ENCODE data around the gene CEACAM6.
"Not testable (repeated sequence)": the region's sequence is repeated elsewhere in the genome, so short reads cannot be mapped to it uniquely, and the experiment has no call there.

CEACAM6 gene

DNA sequence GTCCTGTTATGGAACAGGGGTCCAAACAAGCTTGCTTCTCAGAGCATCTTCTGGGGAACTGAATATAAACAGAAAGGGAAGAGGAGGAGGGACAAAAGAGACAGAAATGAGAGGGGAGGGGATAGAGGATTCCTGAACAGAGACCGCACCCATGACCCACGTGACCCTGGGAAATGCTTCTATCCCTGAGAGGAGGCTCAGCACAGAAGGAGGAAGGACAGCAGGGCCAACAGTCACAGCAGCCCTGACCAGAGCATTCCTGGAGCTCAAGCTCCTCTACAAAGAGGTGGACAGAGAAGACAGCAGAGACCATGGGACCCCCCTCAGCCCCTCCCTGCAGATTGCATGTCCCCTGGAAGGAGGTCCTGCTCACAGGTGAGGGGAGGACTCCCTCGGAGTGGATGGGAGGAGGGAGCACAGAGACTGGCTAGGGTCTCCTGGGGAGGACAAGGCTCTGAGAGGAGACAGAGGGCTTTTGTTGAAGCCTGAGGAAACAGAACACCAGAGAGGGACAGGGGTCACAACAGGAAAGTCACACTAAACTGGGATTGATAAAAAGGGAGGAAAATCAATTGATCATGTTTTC, at the start of gene CEACAM6:
TSS of gene CEACAM6 (plus strand) at position 203 of the 586 bp plus-strand sequence. CDS start at position 312, 109 bp downstream.
- H3K27ac ChIP-seq (ENCODE audit: low read depth, low read length) = no peak within 1 kb of the TSS
- no peak within 1 kb of the TSS for H3K9ac ChIP-seq (ENCODE audit: low read length)
- H3K4me3 ChIP-seq (ENCODE audit: low read depth, low read length) = no peak within 1 kb of the TSS
- no peaks in the 10 kb centered on the region for H3K36me3 ChIP-seq (ENCODE audit: control insufficient read depth, insufficient read depth, low read length)
- H3K9me3 ChIP-seq (ENCODE audit: control insufficient read depth, insufficient read depth, low read depth, low read length) = no peaks in the 10 kb centered on the region
- H3K4me1 ChIP-seq (ENCODE audit: control insufficient read depth, insufficient read depth, low read length) = no peaks in the 10 kb centered on the region
- peaks cover 53% of the 10 kb centered on the region for H3K27me3 ChIP-seq (ENCODE audit: control insufficient read depth, insufficient read depth, low read length)

DNA sequence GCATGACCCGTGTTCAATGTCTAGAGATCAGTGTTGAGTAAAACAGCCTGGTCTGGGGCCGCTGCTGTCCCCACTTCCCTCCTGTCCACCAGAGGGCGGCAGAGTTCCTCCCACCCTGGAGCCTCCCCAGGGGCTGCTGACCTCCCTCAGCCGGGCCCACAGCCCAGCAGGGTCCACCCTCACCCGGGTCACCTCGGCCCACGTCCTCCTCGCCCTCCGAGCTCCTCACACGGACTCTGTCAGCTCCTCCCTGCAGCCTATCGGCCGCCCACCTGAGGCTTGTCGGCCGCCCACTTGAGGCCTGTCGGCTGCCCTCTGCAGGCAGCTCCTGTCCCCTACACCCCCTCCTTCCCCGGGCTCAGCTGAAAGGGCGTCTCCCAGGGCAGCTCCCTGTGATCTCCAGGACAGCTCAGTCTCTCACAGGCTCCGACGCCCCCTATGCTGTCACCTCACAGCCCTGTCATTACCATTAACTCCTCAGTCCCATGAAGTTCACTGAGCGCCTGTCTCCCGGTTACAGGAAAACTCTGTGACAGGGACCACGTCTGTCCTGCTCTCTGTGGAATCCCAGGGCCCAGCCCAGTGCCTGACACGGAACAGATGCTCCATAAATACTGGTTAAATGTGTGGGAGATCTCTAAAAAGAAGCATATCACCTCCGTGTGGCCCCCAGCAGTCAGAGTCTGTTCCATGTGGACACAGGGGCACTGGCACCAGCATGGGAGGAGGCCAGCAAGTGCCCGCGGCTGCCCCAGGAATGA, 48.4 kb upstream of the CEACAM6 start:
- no peak overlapping the region for H3K9ac ChIP-seq (ENCODE audit: low read length)
- H3K9me3 ChIP-seq (ENCODE audit: control insufficient read depth, insufficient read depth, low read depth, low read length) = no peaks in the 10 kb centered on the region
- H3K4me3 ChIP-seq (ENCODE audit: low read depth, low read length) = peak overlapping the region; percentile 61
- no peak overlapping the region for H3K27ac ChIP-seq (ENCODE audit: low read depth, low read length)
- H3K36me3 ChIP-seq (ENCODE audit: control insufficient read depth, insufficient read depth, low read length) = no peaks in the 10 kb centered on the region
- H3K27me3 ChIP-seq (ENCODE audit: control insufficient read depth, insufficient read depth, low read length) = peaks cover 46% of the 10 kb centered on the region
- no peaks in the 10 kb centered on the region for H3K4me1 ChIP-seq (ENCODE audit: control insufficient read depth, insufficient read depth, low read length)

DNA sequence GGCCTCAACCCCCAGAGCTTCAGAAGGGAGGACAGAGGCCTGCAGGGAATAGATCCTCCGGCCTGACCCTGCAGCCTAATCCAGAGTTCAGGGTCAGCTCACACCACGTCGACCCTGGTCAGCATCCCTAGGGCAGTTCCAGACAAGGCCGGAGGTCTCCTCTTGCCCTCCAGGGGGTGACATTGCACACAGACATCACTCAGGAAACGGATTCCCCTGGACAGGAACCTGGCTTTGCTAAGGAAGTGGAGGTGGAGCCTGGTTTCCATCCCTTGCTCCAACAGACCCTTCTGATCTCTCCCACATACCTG, 47.9 kb upstream of the CEACAM6 start:
- Histone ChIP-seq H3K27me3 (ENCODE audit: control insufficient read depth, insufficient read depth, low read length) (peaks cover 51% of the 10 kb centered on the region), H3K4me3 (ENCODE audit: low read depth, low read length) (no peak overlapping the region), H3K36me3 (ENCODE audit: control insufficient read depth, insufficient read depth, low read length) (no peaks in the 10 kb centered on the region), H3K9me3 (ENCODE audit: control insufficient read depth, insufficient read depth, low read depth, low read length) (no peaks in the 10 kb centered on the region), H3K4me1 (ENCODE audit: control insufficient read depth, insufficient read depth, low read length) (no peaks in the 10 kb centered on the region), H3K9ac (ENCODE audit: low read length) (no peak overlapping the region), H3K27ac (ENCODE audit: low read depth, low read length) (no peak overlapping the region)

DNA sequence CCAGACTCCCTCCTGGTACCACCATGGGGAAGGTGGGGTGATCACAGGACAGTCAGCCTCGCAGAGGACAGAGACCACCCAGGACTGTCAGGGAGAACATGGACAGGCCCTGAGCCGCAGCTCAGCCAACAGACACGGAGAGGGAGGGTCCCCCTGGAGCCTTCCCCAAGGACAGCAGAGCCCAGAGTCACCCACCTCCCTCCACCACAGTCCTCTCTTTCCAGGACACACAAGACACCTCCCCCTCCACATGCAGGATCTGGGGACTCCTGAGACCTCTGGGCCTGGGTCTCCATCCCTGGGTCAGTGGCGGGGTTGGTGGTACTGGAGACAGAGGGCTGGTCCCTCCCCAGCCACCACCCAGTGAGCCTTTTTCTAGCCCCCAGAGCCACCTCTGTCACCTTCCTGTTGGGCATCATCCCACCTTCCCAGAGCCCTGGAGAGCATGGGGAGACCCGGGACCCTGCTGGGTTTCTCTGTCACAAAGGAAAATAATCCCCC, 47.4 kb upstream of the CEACAM6 start:
- Histone ChIP-seq H3K36me3 (ENCODE audit: control insufficient read depth, insufficient read depth, low read length) (no peaks in the 10 kb centered on the region), H3K4me1 (ENCODE audit: control insufficient read depth, insufficient read depth, low read length) (no peaks in the 10 kb centered on the region), H3K9ac (ENCODE audit: low read length) (no peak overlapping the region), H3K4me3 (ENCODE audit: low read depth, low read length) (no peak overlapping the region), H3K27me3 (ENCODE audit: control insufficient read depth, insufficient read depth, low read length) (peaks cover 54% of the 10 kb centered on the region), H3K9me3 (ENCODE audit: control insufficient read depth, insufficient read depth, low read depth, low read length) (no peaks in the 10 kb centered on the region), H3K27ac (ENCODE audit: low read depth, low read length) (no peak overlapping the region)

DNA sequence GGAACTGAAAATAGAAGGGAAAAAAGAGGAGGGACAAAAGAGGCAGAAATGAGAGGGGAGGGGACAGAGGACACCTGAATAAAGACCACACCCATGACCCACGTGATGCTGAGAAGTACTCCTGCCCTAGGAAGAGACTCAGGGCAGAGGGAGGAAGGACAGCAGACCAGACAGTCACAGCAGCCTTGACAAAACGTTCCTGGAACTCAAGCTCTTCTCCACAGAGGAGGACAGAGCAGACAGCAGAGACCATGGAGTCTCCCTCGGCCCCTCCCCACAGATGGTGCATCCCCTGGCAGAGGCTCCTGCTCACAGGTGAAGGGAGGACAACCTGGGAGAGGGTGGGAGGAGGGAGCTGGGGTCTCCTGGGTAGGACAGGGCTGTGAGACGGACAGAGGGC, 46.8 kb upstream of the CEACAM6 start, which contains the start of gene CEACAM5:
TSS of gene CEACAM5 (plus strand) at position 146 of the 400 bp plus-strand sequence. CDS start at position 252, 106 bp downstream.
- Histone ChIP-seq H3K9ac (ENCODE audit: low read length) (no peak within 1 kb of the TSS), H3K36me3 (ENCODE audit: control insufficient read depth, insufficient read depth, low read length) (no peaks in the 10 kb centered on the region), H3K9me3 (ENCODE audit: control insufficient read depth, insufficient read depth, low read depth, low read length) (no peaks in the 10 kb centered on the region), H3K27me3 (ENCODE audit: control insufficient read depth, insufficient read depth, low read length) (peaks cover 58% of the 10 kb centered on the region), H3K4me3 (ENCODE audit: low read depth, low read length) (no peak within 1 kb of the TSS), H3K27ac (ENCODE audit: low read depth, low read length) (no peak within 1 kb of the TSS), H3K4me1 (ENCODE audit: control insufficient read depth, insufficient read depth, low read length) (no peaks in the 10 kb centered on the region)

DNA sequence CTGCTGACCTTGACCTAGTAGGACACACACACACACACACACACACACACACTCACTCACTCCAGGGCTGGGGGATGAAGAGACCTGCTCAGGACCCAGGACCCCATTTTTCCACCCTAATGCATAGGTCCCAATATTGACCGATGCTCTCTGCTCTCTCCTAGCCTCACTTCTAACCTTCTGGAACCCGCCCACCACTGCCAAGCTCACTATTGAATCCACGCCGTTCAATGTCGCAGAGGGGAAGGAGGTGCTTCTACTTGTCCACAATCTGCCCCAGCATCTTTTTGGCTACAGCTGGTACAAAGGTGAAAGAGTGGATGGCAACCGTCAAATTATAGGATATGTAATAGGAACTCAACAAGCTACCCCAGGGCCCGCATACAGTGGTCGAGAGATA, 45.8 kb upstream of the CEACAM6 start:
- H3K4me3 ChIP-seq (ENCODE audit: low read depth, low read length); H3K4me1 ChIP-seq (ENCODE audit: control insufficient read depth, insufficient read depth, low read length); H3K27ac ChIP-seq (ENCODE audit: low read depth, low read length); H3K9ac ChIP-seq (ENCODE audit: low read length); H3K9me3 ChIP-seq (ENCODE audit: control insufficient read depth, insufficient read depth, low read depth, low read length); H3K36me3 ChIP-seq (ENCODE audit: control insufficient read depth, insufficient read depth, low read length): not testable (repeated sequence)
- peaks cover 56% of the 10 kb centered on the region for H3K27me3 ChIP-seq (ENCODE audit: control insufficient read depth, insufficient read depth, low read length)

DNA sequence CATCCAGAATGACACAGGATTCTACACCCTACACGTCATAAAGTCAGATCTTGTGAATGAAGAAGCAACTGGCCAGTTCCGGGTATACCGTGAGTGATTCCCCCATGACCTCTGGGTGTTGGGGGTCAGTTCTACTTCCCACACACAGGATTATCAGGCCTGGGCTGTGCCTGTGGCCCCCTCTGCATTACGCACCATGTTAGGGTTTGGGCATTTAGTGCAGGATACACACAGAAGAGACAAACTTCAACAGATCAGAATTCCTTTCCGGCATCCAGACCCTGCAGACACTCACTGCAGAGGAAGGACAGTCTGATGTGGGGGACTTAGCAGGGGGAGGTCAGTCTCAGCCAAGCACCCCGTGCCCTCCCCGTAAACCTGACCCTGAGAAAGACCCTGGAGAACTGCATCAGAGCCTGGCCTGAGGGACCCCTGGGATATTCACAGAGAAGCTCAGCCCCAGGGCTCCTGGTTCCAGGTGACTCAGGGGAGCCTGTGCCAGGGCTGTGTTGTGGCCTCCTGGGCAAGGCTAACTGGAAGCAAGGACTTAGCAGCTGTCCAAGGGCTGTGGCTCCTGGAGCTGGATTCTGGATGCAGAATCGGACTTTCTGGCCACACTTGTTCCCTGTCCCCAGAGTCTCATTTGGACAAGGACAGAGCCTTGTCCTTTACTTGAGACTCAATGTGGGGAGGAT, 45.2 kb upstream of the CEACAM6 start:
- H3K4me1 ChIP-seq (ENCODE audit: control insufficient read depth, insufficient read depth, low read length) = no peaks in the 10 kb centered on the region
- H3K9me3 ChIP-seq (ENCODE audit: control insufficient read depth, insufficient read depth, low read depth, low read length) = no peaks in the 10 kb centered on the region
- no peak overlapping the region for H3K27ac ChIP-seq (ENCODE audit: low read depth, low read length)
- H3K36me3 ChIP-seq (ENCODE audit: control insufficient read depth, insufficient read depth, low read length) = no peaks in the 10 kb centered on the region
- no peak overlapping the region for H3K4me3 ChIP-seq (ENCODE audit: low read depth, low read length)
- peaks cover 59% of the 10 kb centered on the region for H3K27me3 ChIP-seq (ENCODE audit: control insufficient read depth, insufficient read depth, low read length)
- no peak overlapping the region for H3K9ac ChIP-seq (ENCODE audit: low read length)

DNA sequence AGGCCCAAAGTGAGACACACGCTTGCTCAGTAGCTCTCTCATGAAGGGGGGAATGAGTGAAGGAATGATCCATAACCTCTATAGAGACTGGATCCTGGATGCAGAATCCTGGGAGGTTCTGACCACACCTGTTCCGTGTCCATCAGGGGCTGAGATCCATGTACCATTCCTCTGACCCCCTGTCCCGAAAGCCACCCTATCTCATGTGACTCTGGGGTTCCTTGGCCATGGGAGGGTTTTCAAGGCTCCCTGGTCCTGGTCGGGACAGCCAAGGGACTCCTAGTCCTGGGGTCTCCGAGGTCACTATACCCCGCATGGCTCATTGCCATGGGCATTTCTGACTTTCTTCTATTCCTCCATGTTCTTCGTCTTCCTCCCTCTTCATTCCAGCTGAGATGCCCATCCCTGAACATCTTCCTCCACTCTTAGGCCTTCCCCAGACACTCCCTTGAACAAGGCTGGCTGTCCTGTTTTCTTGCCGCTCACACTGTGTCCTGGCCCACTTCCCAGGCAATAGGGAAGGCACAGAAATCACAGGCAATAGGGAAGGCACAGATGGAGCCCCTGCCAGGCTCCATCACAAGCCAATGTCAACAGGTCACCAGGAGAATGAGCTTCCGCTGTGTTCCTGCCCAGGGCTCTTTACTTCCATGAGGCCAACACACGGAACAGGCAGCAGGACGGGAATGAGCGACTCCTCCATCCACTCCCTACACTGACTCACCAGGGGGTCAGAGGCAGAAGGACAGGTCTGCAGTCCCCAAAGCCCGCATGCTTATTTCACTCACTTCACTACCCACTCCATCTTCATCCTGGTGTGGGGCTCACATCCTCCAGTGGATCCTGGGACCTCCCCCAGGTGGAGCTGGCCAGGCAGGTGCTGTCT, 43.7 kb upstream of the CEACAM6 start:
- no peaks in the 10 kb centered on the region for H3K36me3 ChIP-seq (ENCODE audit: control insufficient read depth, insufficient read depth, low read length)
- H3K4me3 ChIP-seq (ENCODE audit: low read depth, low read length) = no peak overlapping the region
- no peaks in the 10 kb centered on the region for H3K4me1 ChIP-seq (ENCODE audit: control insufficient read depth, insufficient read depth, low read length)
- no peak overlapping the region for H3K9ac ChIP-seq (ENCODE audit: low read length)
- H3K27me3 ChIP-seq (ENCODE audit: control insufficient read depth, insufficient read depth, low read length) = peaks cover 66% of the 10 kb centered on the region
- H3K27ac ChIP-seq (ENCODE audit: low read depth, low read length) = no peak overlapping the region
- H3K9me3 ChIP-seq (ENCODE audit: control insufficient read depth, insufficient read depth, low read depth, low read length) = no peaks in the 10 kb centered on the region

DNA sequence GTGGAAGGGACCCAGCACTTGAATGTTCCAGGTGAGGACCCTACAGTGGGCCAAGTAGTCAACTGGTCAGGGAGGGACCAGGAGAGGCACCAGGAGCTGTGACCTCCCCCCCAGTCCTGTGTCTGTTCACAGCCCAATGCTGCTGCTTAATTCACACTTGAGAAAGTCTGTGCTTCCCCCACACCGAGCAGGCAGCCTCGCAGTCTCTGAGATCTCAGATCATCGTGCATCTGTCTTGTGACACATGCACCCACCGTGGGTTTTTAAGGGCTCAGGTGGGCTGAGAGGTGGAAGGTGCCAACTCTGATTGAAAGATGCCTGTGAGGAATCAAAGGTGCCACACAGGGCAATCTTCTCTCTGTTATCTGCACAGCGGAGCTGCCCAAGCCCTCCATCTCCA, 40.7 kb upstream of the CEACAM6 start:
- Histone ChIP-seq H3K4me1 (ENCODE audit: control insufficient read depth, insufficient read depth, low read length) (no peaks in the 10 kb centered on the region), H3K9me3 (ENCODE audit: control insufficient read depth, insufficient read depth, low read depth, low read length) (no peaks in the 10 kb centered on the region), H3K27ac (ENCODE audit: low read depth, low read length) (no peak overlapping the region), H3K9ac (ENCODE audit: low read length) (no peak overlapping the region), H3K36me3 (ENCODE audit: control insufficient read depth, insufficient read depth, low read length) (no peaks in the 10 kb centered on the region), H3K27me3 (ENCODE audit: control insufficient read depth, insufficient read depth, low read length) (peaks cover 90% of the 10 kb centered on the region), H3K4me3 (ENCODE audit: low read depth, low read length) (no peak overlapping the region)

DNA sequence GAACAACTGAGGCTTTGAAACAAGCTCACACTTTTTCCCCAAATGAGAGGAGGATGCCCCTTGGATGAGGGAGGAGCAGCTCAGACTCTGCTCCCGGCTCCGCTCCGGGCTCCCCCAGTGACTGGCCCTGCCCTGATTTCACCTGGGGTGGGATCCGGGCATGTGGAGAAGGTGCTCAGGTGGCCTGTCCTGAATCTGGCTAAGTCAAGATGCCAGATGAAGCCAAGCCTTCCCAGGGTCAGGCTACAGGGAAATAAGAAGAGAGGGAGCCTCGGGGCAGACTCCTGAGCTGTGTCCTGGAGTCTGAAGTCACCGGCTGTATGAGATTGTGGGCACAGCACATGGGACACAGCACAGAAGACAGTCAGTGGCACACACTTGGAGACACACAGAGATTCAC, 36.6 kb upstream of the CEACAM6 start:
- H3K36me3 ChIP-seq (ENCODE audit: control insufficient read depth, insufficient read depth, low read length) = no peaks in the 10 kb centered on the region
- peaks cover 68% of the 10 kb centered on the region for H3K27me3 ChIP-seq (ENCODE audit: control insufficient read depth, insufficient read depth, low read length)
- no peak overlapping the region for H3K4me3 ChIP-seq (ENCODE audit: low read depth, low read length)
- H3K27ac ChIP-seq (ENCODE audit: low read depth, low read length) = no peak overlapping the region
- no peaks in the 10 kb centered on the region for H3K4me1 ChIP-seq (ENCODE audit: control insufficient read depth, insufficient read depth, low read length)
- H3K9me3 ChIP-seq (ENCODE audit: control insufficient read depth, insufficient read depth, low read depth, low read length) = no peaks in the 10 kb centered on the region
- H3K9ac ChIP-seq (ENCODE audit: low read length) = no peak overlapping the region

All from HUES6 (cell line).